ENCODE data around the gene COX6A2. TPM values are rescaled to one million over a fixed set of nuclear protein-coding genes. Genes with fewer than 3 reads are reported as not detected.

The COX6A2 gene
- polyA plus RNA-seq, 1 donor (not counting 4 experiments of a cell fraction or from before 2014, with no cell fraction given): not detected

- no peaks in the 10 kb centered on the region for H3K79me2 ChIP-seq (ENCODE audit: control insufficient read depth, insufficient read depth, low read length)
- dilution Hi-C loops (cut with MboI; ENCODE audit: extremely low pct_ligation_motif_present, low sequenced_read_pairs): no loop called here
- H3K9me3 ChIP-seq (ENCODE audit: control insufficient read depth, low read depth, low read length): no peaks in the 10 kb centered on the region
- no peak overlapping the region for H2AFZ ChIP-seq (ENCODE audit: control insufficient read depth, low read length)
- no peak overlapping the region for H3K27ac ChIP-seq (ENCODE audit: control insufficient read depth, insufficient read depth, low read length)
- H3K9ac ChIP-seq (ENCODE audit: control insufficient read depth, extremely low read depth, insufficient read depth, low read length): no peak overlapping the region
- TF ChIP-seq EZH2 (IDR thresholded peaks at IDR 0.05; ENCODE audit: low read length) (no peak), CTCF (optimal IDR thresholded peaks at IDR 0.05 in 1 of 3, IDR thresholded peaks at IDR 0.05 in 1 of 3, conservative IDR thresholded peaks at IDR 0.05 in 1 of 3; ENCODE audit: extremely low read depth in 1 of 3, insufficient read depth in 2 of 3, low read length in 3 of 3) (no peak)
- H3K4me3 ChIP-seq (ENCODE audit: control insufficient read depth in 2 of 3, extremely low read depth in 1 of 3, insufficient read depth in 2 of 3, low read depth in 1 of 3, low read length in 3 of 3): no peak overlapping the region
- no peak overlapping the region for H3K4me2 ChIP-seq (ENCODE audit: control insufficient read depth, extremely low read depth, insufficient read depth, low read depth, low read length)
- no peaks in the 10 kb centered on the region for H3K4me1 ChIP-seq (ENCODE audit: control insufficient read depth, extremely low read depth, insufficient read depth, low read length)
- H3K36me3 ChIP-seq (ENCODE audit: control insufficient read depth in 2 of 2, extremely low read depth in 1 of 2, insufficient read depth in 2 of 2, low read length in 2 of 2): no peaks in the 10 kb centered on the region
- DNase-seq (ENCODE audit: low read depth, low spot score) (no peak), FAIRE-seq (no peak)
- H4K20me1 ChIP-seq (ENCODE audit: control insufficient read depth, extremely low read depth, insufficient read depth, low read length): no peaks in the 10 kb centered on the region
- H3K27me3 ChIP-seq (ENCODE audit: control insufficient read depth, extremely low read depth, insufficient read depth, low read length): no peaks in the 10 kb centered on the region
- H3K9me1 ChIP-seq (ENCODE audit: control insufficient read depth, extremely low read depth, insufficient read depth, low read length): no peaks in the 10 kb centered on the region
Measured at GRCh38 chr16:31438414-31438813, 10.3 kb upstream of the COX6A2 start.

GRCh38 chr16:31436221-31437045 is 8.3 kb upstream of the COX6A2 start:
- H3K9me1 ChIP-seq (ENCODE audit: control insufficient read depth, extremely low read depth, insufficient read depth, low read length): no peaks in the 10 kb centered on the region
- FAIRE-seq (no peak), DNase-seq (ENCODE audit: low read depth, low spot score) (no peak)
- TF ChIP-seq EZH2 (IDR thresholded peaks at IDR 0.05; ENCODE audit: low read length): no peak
- TF ChIP-seq CTCF (optimal IDR thresholded peaks at IDR 0.05 in 1 of 3, IDR thresholded peaks at IDR 0.05 in 1 of 3, conservative IDR thresholded peaks at IDR 0.05 in 1 of 3; ENCODE audit: extremely low read depth in 1 of 3, insufficient read depth in 2 of 3, low read length in 3 of 3): no peak
- no peak overlapping the region for H2AFZ ChIP-seq (ENCODE audit: control insufficient read depth, low read length)
- no peaks in the 10 kb centered on the region for H4K20me1 ChIP-seq (ENCODE audit: control insufficient read depth, extremely low read depth, insufficient read depth, low read length)
- H3K27me3 ChIP-seq (ENCODE audit: control insufficient read depth, extremely low read depth, insufficient read depth, low read length): no peaks in the 10 kb centered on the region
- H3K9ac ChIP-seq (ENCODE audit: control insufficient read depth, extremely low read depth, insufficient read depth, low read length): no peak overlapping the region
- H3K4me1 ChIP-seq (ENCODE audit: control insufficient read depth, extremely low read depth, insufficient read depth, low read length): no peaks in the 10 kb centered on the region
- no peaks in the 10 kb centered on the region for H3K9me3 ChIP-seq (ENCODE audit: control insufficient read depth, low read depth, low read length)
- dilution Hi-C loops (cut with MboI; ENCODE audit: extremely low pct_ligation_motif_present, low sequenced_read_pairs): no loop called here
- no peaks in the 10 kb centered on the region for H3K36me3 ChIP-seq (ENCODE audit: control insufficient read depth in 2 of 2, extremely low read depth in 1 of 2, insufficient read depth in 2 of 2, low read length in 2 of 2)
- H3K4me2 ChIP-seq (ENCODE audit: control insufficient read depth, extremely low read depth, insufficient read depth, low read depth, low read length): no peak overlapping the region
- H3K4me3 ChIP-seq (ENCODE audit: control insufficient read depth in 2 of 3, extremely low read depth in 1 of 3, insufficient read depth in 2 of 3, low read depth in 1 of 3, low read length in 3 of 3): no peak overlapping the region
- H3K27ac ChIP-seq (ENCODE audit: control insufficient read depth, insufficient read depth, low read length): no peak overlapping the region
- H3K79me2 ChIP-seq (ENCODE audit: control insufficient read depth, insufficient read depth, low read length): no peaks in the 10 kb centered on the region

Data from keratinocyte (primary cell).